HCT116 (cell line): ENCODE data around the gene ST6GALNAC5.

Experiments used
- EZH2phosphoT487 ChIP-seq: fragments of 200-600 bp; IDR thresholded peaks from 2 replicates; pipeline ENCODE4 v1.6.1; 2018; ENCODE audit warnings: antibody characterized with exemption, borderline replicate concordance
- POLR2AphosphoS5 ChIP-seq: IDR thresholded peaks from 2 replicates; pipeline ENCODE4 v1.6.1; 2011; ENCODE audit warnings: mild to moderate bottlenecking, low read depth, low read length, moderate library complexity
- RAD21 ChIP-seq: IDR thresholded peaks from 2 replicates; pipeline ENCODE4 v1.6.1; 2012; ENCODE audit warnings: low read depth, mild to moderate bottlenecking
- TF ChIP-seq, protein P1 (sequence below), 3 experiments: fragments of 200-600 bp in 1 of 3; sonication (generic) in 1 of 3; IDR thresholded peaks in 2 of 3; conservative IDR thresholded peaks in 1 of 3; 2 replicates each; pipeline ENCODE4 v1.5.1; 2012 to 2017; ENCODE audit warnings: low read depth in 2 of 3, low read length in 2 of 3, antibody characterized with exemption in 1 of 3, borderline replicate concordance in 1 of 3, control low read depth in 1 of 3, mild to moderate bottlenecking in 1 of 3, mixed read lengths in 1 of 3, mixed run types in 1 of 3, moderate library complexity in 1 of 3; ENCODE audit not compliant: insufficient read depth in 1 of 3

DNA sequence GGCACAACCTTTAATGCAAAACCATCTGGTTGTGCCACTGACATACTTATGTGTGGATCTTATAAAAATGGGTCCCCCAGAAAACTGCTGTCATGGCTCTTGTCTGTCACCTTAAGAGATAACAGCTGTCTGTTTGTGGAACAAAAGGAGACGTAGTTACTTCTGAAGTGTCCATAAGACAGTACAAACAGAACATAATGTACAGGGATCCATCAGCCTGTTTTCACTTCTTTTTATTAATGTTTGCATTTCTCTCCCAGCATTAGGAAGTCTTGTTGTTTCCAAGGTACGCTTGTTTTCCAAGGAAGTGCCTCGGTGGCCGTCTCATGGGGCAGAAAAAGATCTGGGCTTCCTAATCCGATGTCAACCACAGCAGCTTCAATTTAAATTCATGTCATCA lies 11.2 kb upstream of the ST6GALNAC5 start:
- TF ChIP-seq POLR2AphosphoS5 (no peak), EZH2phosphoT487 (no peak), RAD21 (no peak)
- TF ChIP-seq, protein P1, sequence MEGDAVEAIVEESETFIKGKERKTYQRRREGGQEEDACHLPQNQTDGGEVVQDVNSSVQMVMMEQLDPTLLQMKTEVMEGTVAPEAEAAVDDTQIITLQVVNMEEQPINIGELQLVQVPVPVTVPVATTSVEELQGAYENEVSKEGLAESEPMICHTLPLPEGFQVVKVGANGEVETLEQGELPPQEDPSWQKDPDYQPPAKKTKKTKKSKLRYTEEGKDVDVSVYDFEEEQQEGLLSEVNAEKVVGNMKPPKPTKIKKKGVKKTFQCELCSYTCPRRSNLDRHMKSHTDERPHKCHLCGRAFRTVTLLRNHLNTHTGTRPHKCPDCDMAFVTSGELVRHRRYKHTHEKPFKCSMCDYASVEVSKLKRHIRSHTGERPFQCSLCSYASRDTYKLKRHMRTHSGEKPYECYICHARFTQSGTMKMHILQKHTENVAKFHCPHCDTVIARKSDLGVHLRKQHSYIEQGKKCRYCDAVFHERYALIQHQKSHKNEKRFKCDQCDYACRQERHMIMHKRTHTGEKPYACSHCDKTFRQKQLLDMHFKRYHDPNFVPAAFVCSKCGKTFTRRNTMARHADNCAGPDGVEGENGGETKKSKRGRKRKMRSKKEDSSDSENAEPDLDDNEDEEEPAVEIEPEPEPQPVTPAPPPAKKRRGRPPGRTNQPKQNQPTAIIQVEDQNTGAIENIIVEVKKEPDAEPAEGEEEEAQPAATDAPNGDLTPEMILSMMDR (IDR thresholded peaks at IDR 0.05 in 2 of 3, conservative IDR thresholded peaks at IDR 0.05 in 1 of 3; ENCODE audit: borderline replicate concordance in 1 of 3, insufficient read depth in 1 of 3, low read depth in 2 of 3, low read length in 2 of 3): no peak
